Right atrium auricular region (tissue), 2 donors: ENCODE data around the gene GTF3C4. TPM values are rescaled to one million over a fixed set of nuclear protein-coding genes. Genes with fewer than 3 reads are reported as not detected.
"Not testable (repeated sequence)": the region's sequence is repeated elsewhere in the genome, so short reads cannot be mapped to it uniquely, and the experiment has no call there.

ENCODE experiments used
- DNase-seq: peaks from one replicate; pipeline ENCODE4 v3.0.0-alpha.2; 2019; ENCODE audit warnings: low spot score
- H3K27ac ChIP-seq, 2 donors: fragments of 200-600 bp; sonication (generic); 1 replicate in 1 of 2; 2 replicates in 1 of 2; pipeline ENCODE4 v1.5.1; 2016 to 2019
- H3K27me3 ChIP-seq, 2 donors: fragments of 200-600 bp; sonication (generic); one replicate each; pipeline versions ENCODE4 v1.5.1 to v1.6.0; 2017 to 2019
- H3K36me3 ChIP-seq: fragments of 200-600 bp; sonication (generic); one replicate; pipeline ENCODE4 v1.5.1; 2016
- H3K4me1 ChIP-seq, 2 donors: fragments of 200-600 bp; sonication (generic); one replicate each; pipeline versions ENCODE4 v1.5.1 to v1.6.0; 2017 to 2019
- H3K4me3 ChIP-seq, 2 donors: fragments of 200-600 bp; sonication (generic); 1 replicate in 1 of 2; 2 replicates in 1 of 2; pipeline ENCODE4 v1.5.1; 2017 to 2019; ENCODE audit warnings: mild to moderate bottlenecking in 1 of 2, moderate library complexity in 1 of 2
- H3K9me3 ChIP-seq, 2 donors: fragments of 200-600 bp; sonication (generic); one replicate each; pipeline ENCODE4 v1.5.1; 2019
- CTCF ChIP-seq, 2 donors: fragments of 200-600 bp; sonication (generic); IDR thresholded peaks; one replicate each; pipeline ENCODE4 v1.5.1; 2019; ENCODE audit warnings: antibody characterized with exemption in 2 of 2
- total RNA-seq, 2 donors: library from RNA; depleted of rRNA; stranded (reverse); fragments of >200 nt; gene quantifications; one replicate each; pipeline ENCODE4 v1.1.0, GENCODE V29; 2016

Gene GTF3C4
- total RNA-seq, 2 donors from 2014 or later: 8.6 to 9.1 TPM

GRCh38 chr9:132703336-132703735, 33.1 kb downstream of the GTF3C4 start:
- no peak for DNase-seq
- no peak overlapping the region for H3K4me3 ChIP-seq
- H3K9me3 ChIP-seq: peaks cover 0 to 1% of the 10 kb centered on the region in 2 donors
- TF ChIP-seq CTCF (IDR thresholded peaks at IDR 0.05): no peak
- H3K36me3 ChIP-seq: no peaks in the 10 kb centered on the region
- H3K27me3 ChIP-seq: no peaks in the 10 kb centered on the region
- no peaks in the 10 kb centered on the region for H3K4me1 ChIP-seq
- H3K27ac ChIP-seq: no peak overlapping the region

- H3K27ac ChIP-seq: no peak overlapping the region
- no peaks in the 10 kb centered on the region for H3K27me3 ChIP-seq
- no peak for TF ChIP-seq CTCF (IDR thresholded peaks at IDR 0.05)
- H3K36me3 ChIP-seq: no peaks in the 10 kb centered on the region
- no peak overlapping the region for H3K4me3 ChIP-seq
- no peaks in the 10 kb centered on the region for H3K9me3 ChIP-seq
- no peak for DNase-seq
- no peaks in the 10 kb centered on the region for H3K4me1 ChIP-seq
These were observed 38.0 kb downstream of the GTF3C4 start for GRCh38 chr9:132708239-132708638.

DNA sequence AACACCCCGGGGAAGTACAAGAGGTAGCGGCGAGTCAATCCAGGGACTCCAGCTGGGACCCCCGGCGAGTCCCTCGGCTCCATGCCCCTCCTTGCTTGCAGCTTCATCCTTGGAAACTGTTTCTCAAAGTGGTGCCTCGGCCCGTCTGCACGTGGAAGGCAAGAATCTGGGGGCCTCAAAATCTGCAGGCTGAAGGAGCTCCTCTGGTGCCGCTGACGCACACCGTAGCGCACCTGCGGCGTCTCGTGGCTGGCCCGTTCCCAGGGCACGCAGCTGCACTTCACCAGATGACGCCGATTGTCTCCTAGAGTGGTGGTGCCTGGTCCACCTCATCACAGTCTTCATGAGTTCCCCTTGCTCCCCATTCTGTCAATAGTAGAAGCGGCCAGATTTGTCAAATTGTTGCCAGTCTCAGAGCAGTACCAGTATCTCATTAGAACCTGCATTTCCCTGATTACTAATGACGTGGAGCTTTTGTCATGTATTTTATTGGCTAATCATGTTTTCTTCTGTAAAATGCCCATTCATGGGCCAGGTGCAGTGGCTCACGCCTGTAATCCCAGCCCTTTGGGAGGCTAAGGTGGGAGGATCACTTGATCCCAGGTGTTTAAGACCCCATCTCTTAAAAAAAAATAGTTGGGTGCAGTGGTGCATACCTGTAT, 38.6 kb downstream of the GTF3C4 start:
- Histone ChIP-seq H3K27ac (no peak overlapping the region), H3K4me1 (no peaks in the 10 kb centered on the region), H3K36me3 (no peaks in the 10 kb centered on the region), H3K9me3 (no peaks in the 10 kb centered on the region), H3K4me3 (no peak overlapping the region), H3K27me3 (no peaks in the 10 kb centered on the region)
- DNase-seq: no peak
- TF ChIP-seq CTCF (IDR thresholded peaks at IDR 0.05): no peak

DNA sequence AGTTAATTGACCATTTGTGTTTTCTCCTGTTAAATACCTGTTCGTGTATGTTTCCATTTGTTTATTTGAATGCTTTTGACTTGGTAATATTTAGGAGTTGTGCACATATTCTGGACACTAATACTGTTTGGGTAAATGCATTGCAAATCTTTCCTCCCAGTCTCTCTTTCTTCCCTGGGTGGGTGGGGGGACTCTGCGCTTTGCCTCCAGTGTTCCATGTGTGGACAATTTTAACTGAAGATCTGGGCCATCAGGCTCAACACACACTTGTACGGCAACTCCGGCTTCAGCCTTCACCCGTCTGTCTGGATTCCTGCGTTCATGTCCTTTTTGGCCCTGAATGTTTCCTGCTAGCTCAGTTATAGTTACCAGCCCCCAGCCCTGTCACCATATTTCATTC, 40.1 kb downstream of the GTF3C4 start:
- no peak for DNase-seq
- no peak overlapping the region for H3K4me3 ChIP-seq
- no peak overlapping the region for H3K27ac ChIP-seq
- TF ChIP-seq CTCF (IDR thresholded peaks at IDR 0.05): no peak
- H3K27me3 ChIP-seq: no peaks in the 10 kb centered on the region
- H3K36me3 ChIP-seq: no peaks in the 10 kb centered on the region
- H3K9me3 ChIP-seq: no peaks in the 10 kb centered on the region
- H3K4me1 ChIP-seq: no peaks in the 10 kb centered on the region

- not testable (repeated sequence) for H3K36me3 ChIP-seq, H3K9me3 ChIP-seq, H3K4me1 ChIP-seq
These were observed 40.9 kb downstream of the GTF3C4 start for GRCh38 chr9:132711152-132711551.

DNA sequence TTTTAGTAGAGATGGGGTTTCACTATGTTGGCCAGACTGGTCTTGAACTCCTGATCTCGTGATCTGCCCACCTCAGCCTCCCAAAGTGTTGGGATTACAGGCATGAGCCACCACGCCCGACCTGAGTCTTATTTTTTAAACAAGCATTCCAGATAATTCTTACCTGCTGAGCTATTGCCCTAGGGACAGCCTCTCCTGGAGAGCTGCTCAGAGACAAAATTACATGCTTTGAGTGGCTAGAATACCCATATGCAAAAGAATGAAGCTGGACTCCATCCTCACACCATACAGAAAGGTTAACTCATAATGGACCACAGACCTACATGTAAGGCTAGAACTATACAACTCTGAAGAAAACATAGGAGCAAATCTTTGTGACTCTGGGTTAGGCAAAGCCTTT, 41.6 kb downstream of the GTF3C4 start:
- Histone ChIP-seq H3K4me3 (no peak overlapping the region), H3K9me3 (no peaks in the 10 kb centered on the region), H3K27ac (no peak overlapping the region), H3K27me3 (no peaks in the 10 kb centered on the region), H3K4me1 (no peaks in the 10 kb centered on the region), H3K36me3 (no peaks in the 10 kb centered on the region)
- no peak for DNase-seq
- no peak for TF ChIP-seq CTCF (IDR thresholded peaks at IDR 0.05)

More at GRCh38 chr9:132711152-132711551, 40.9 kb downstream of the GTF3C4 start:
- not testable (repeated sequence) for H3K27me3 ChIP-seq, DNase-seq, H3K4me3 ChIP-seq, H3K27ac ChIP-seq
